CD14-positive monocyte (primary cell): ENCODE data around the gene SRRM5. TPM values are rescaled to one million over a fixed set of nuclear protein-coding genes. Genes with fewer than 3 reads are reported as not detected.

Experiments used
- DNase-seq, 3 donors: peaks; one replicate each; pipeline ENCODE4 v3.0.0-alpha.2; 2011 to 2022
- H2AFZ ChIP-seq: 2 replicates; pipeline ENCODE4 v1.6.0; 2012; ENCODE audit warnings: mild to moderate bottlenecking, low read depth, low read length, inconsistent platforms; ENCODE audit not compliant: insufficient read depth, poor library complexity, severe bottlenecking
- H3K27ac ChIP-seq, 2 donors: 1 replicate in 1 of 2; 2 replicates in 1 of 2; pipeline ENCODE4 v1.5.1; 2012 to 2013; ENCODE audit warnings: low read length in 2 of 2, control low read depth in 1 of 2, inconsistent platforms in 1 of 2, low read depth in 1 of 2, mild to moderate bottlenecking in 1 of 2
- H3K27me3 ChIP-seq, 2 donors: one replicate each; pipeline versions ENCODE4 v1.6.0 to v1.6.1; 2011 to 2013; ENCODE audit warnings: low read length in 2 of 2; ENCODE audit not compliant: control insufficient read depth in 2 of 2, insufficient read depth in 2 of 2
- H3K36me3 ChIP-seq, 2 donors: replicated peaks in 1 of 2; 1 replicate in 1 of 2; 2 replicates in 1 of 2; pipeline versions ENCODE4 v1.5.1 to v1.6.1; 2012 to 2013; ENCODE audit warnings: low read length in 2 of 2, control low read depth in 1 of 2, inconsistent platforms in 1 of 2, mild to moderate bottlenecking in 1 of 2; ENCODE audit not compliant: insufficient read depth in 2 of 2, control insufficient read depth in 1 of 2
- H3K4me1 ChIP-seq, 2 donors: 1 replicate in 1 of 2; 2 replicates in 1 of 2; pipeline versions ENCODE4 v1.5.1 to v1.6.1; 2012 to 2013; ENCODE audit warnings: low read length in 2 of 2, control low read depth in 1 of 2, inconsistent platforms in 1 of 2, mild to moderate bottlenecking in 1 of 2, moderate library complexity in 1 of 2; ENCODE audit not compliant: insufficient read depth in 2 of 2, control insufficient read depth in 1 of 2
- H3K4me2 ChIP-seq: replicated peaks from 2 replicates; pipeline ENCODE3; 2012; ENCODE audit warnings: low read length, moderate library complexity, mild to moderate bottlenecking; ENCODE audit not compliant: poor library complexity, severe bottlenecking; ENCODE audit errors: extremely low read depth
- H3K4me3 ChIP-seq, 3 experiments: fragments of 200-600 bp in 1 of 3; sonication (generic) in 1 of 3; replicated peaks in 1 of 3; 1 replicate in 2 of 3; 2 replicates in 1 of 3; pipeline ENCODE4 v1.5.1; 2011 to 2013; ENCODE audit warnings: low read length in 3 of 3, mild to moderate bottlenecking in 3 of 3, control low read depth in 2 of 3, low read depth in 2 of 3, inconsistent platforms in 1 of 3, moderate library complexity in 1 of 3
- H3K79me2 ChIP-seq: 2 replicates; pipeline ENCODE4 v1.6.0; 2012; ENCODE audit warnings: mild to moderate bottlenecking, control low read depth, inconsistent platforms, low read length, moderate library complexity; ENCODE audit not compliant: insufficient read depth
- H3K9ac ChIP-seq: 2 replicates; pipeline ENCODE4 v1.6.0; 2017; ENCODE audit warnings: low read length, mild to moderate bottlenecking; ENCODE audit not compliant: insufficient read depth, poor library complexity, severe bottlenecking
- H3K9me3 ChIP-seq, 2 donors: replicated peaks in 1 of 2; 1 replicate in 1 of 2; 2 replicates in 1 of 2; pipeline versions ENCODE4 v1.5.1 to v1.6.1; 2012 to 2013; ENCODE audit warnings: low read length in 2 of 2, control low read depth in 1 of 2; ENCODE audit not compliant: control insufficient read depth in 1 of 2, insufficient read depth in 1 of 2
- H4K20me1 ChIP-seq: 2 replicates; pipeline ENCODE4 v1.6.0; 2012; ENCODE audit warnings: mild to moderate bottlenecking, low read length, control low read depth, moderate library complexity; ENCODE audit not compliant: insufficient read depth
- H3K27ac Mint-ChIP-seq, 7 donors: one replicate each; pipeline ENCODE4 v1.8.0; 2020; ENCODE audit warnings: mild to moderate bottlenecking in 7 of 7, mixed read lengths in 7 of 7, moderate library complexity in 6 of 7, inconsistent platforms in 2 of 7
- H3K27me3 Mint-ChIP-seq, 3 donors: one replicate each; pipeline ENCODE4 v1.8.0; 2021 to 2022; ENCODE audit warnings: low read depth in 3 of 3, mild to moderate bottlenecking in 3 of 3, mixed read lengths in 3 of 3, moderate library complexity in 3 of 3, inconsistent platforms in 1 of 3
- H3K36me3 Mint-ChIP-seq, 2 donors: one replicate each; pipeline ENCODE4 v1.8.0; 2020; ENCODE audit warnings: mixed read lengths in 2 of 2, inconsistent platforms in 1 of 2, mild to moderate bottlenecking in 1 of 2
- H3K4me1 Mint-ChIP-seq: one replicate; pipeline ENCODE4 v1.8.0; 2020; ENCODE audit warnings: mild to moderate bottlenecking, mixed read lengths
- H3K4me3 Mint-ChIP-seq, 2 donors: one replicate each; pipeline ENCODE4 v1.8.0; 2020; ENCODE audit warnings: mild to moderate bottlenecking in 2 of 2, mixed read lengths in 2 of 2, moderate library complexity in 1 of 2
- H3K9me3 Mint-ChIP-seq, 7 donors: one replicate each; pipeline ENCODE4 v1.8.0; 2020 to 2022; ENCODE audit warnings: mixed read lengths in 7 of 7, mild to moderate bottlenecking in 6 of 7, moderate library complexity in 6 of 7, inconsistent platforms in 2 of 7
- CTCF ChIP-seq: fragments of 200-600 bp; IDR thresholded peaks from one replicate; pipeline ENCODE4 v1.8.0; 2022; ENCODE audit warnings: antibody characterized with exemption, mild to moderate bottlenecking
- WGBS: methylation state at CpG from one replicate; pipeline ENCODE4 v1.1.5; 2013; ENCODE audit warnings: missing lambda C conversion rate; ENCODE audit not compliant: insufficient coverage; 5-methylcytosine and 5-hydroxymethylcytosine counted together
- intact Hi-C, 2 donors: fragments of 100-400 bp; cut with micrococcal nuclease; formaldehyde crosslinking; loops; one replicate each; pipeline versions ENCODE4 v1.15.0 to v1.15.1; 2023
- polyA plus RNA-seq, 3 donors: library from polyadenylated mRNA; depleted of rRNA in 1 of 3; unstranded in 2 of 3; stranded (reverse) in 1 of 3; fragments of 300-500 nt in 2 of 3; fragments of >200 nt in 1 of 3; fragmentation: Illumina TruSeq in 2 of 3; gene quantifications; 1 replicate in 2 of 3; 2 replicates in 1 of 3; pipeline ENCODE4 v1.2.3, GENCODE V29; 2012 to 2021

SRRM5 gene
- polyA plus RNA-seq, 3 donors = 0.36 TPM; not detected in 2

GRCh38 chr19:43589277-43589676 lies 22.6 kb upstream of the SRRM5 start:
- no peak overlapping the region for H3K9ac ChIP-seq
- no peak overlapping the region for H3K4me3 ChIP-seq
- Mint-ChIP-seq H3K4me3 (no peak overlapping the region), H3K27ac (peak overlapping the region in 1 of 7 donors; percentile 35), H3K9me3 (no peaks in the 10 kb centered on the region), H3K27me3 (peaks cover 0 to 3% (median 0%) of the 10 kb centered on the region in 3 donors), H3K36me3 (peaks cover 47 to 68% of the 10 kb centered on the region in 2 donors), H3K4me1 (peaks cover 12% of the 10 kb centered on the region)
- no peak overlapping the region for H3K4me2 ChIP-seq
- H3K27ac ChIP-seq = no peak overlapping the region
- intact Hi-C loops = no loop called here
- no peaks in the 10 kb centered on the region for H3K9me3 ChIP-seq
- TF ChIP-seq CTCF = no peak
- H3K36me3 ChIP-seq = peaks cover 20 to 37% of the 10 kb centered on the region in 2 donors
- H3K27me3 ChIP-seq = no peaks in the 10 kb centered on the region
- peaks cover 15% of the 10 kb centered on the region for H4K20me1 ChIP-seq
- H2AFZ ChIP-seq = no peak overlapping the region
- peaks cover 6 to 8% of the 10 kb centered on the region in 2 donors for H3K4me1 ChIP-seq
- peaks cover 6% of the 10 kb centered on the region for H3K79me2 ChIP-seq
- WGBS = 100% methylated on average over 1 of the region's 5 CpGs
- no peak for DNase-seq

DNA sequence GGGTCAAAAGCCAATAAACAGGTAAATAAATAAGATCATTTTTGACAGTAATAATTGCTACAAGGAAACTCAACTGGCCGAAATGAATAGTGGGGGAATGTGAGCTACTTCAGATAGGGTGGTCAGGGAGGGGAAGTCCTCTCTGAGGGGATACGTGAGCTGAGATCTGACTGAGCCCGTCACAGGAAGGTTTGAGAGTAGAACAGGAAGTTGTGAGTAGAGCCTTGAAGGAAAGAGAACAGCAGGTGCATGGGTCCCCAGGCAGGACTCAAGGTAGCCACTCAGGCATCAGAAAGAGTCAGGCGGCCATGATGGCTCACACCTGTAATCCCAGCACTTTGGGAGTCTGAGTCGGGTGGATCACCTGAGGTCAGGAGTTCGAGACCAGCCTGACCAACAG lies 22.2 kb upstream of the SRRM5 start:
- no peak overlapping the region for H3K27ac ChIP-seq
- no peak for TF ChIP-seq CTCF
- H3K4me3 Mint-ChIP-seq = no peak overlapping the region
- no peak overlapping the region for H3K4me2 ChIP-seq
- H3K9me3 ChIP-seq = no peaks in the 10 kb centered on the region
- H3K4me1 ChIP-seq = peaks cover 7 to 11% of the 10 kb centered on the region in 2 donors
- H3K4me3 ChIP-seq = no peak overlapping the region
- peak overlapping the region in 2 of 7 donors; percentile 70 to 77 for H3K27ac Mint-ChIP-seq
- peaks cover 0 to 3% (median 0%) of the 10 kb centered on the region in 3 donors for H3K27me3 Mint-ChIP-seq
- H3K9ac ChIP-seq = no peak overlapping the region
- peaks cover 8% of the 10 kb centered on the region for H3K4me1 Mint-ChIP-seq
- no peaks in the 10 kb centered on the region for H3K9me3 Mint-ChIP-seq
- H4K20me1 ChIP-seq = peaks cover 15% of the 10 kb centered on the region
- no peaks in the 10 kb centered on the region for H3K27me3 ChIP-seq
- intact Hi-C loops = loop anchor here in 1 of 2 donors (10.0 kb wide), 1 partner anchor 55 kb away; the partner anchor contains the start of gene ZNF575
- WGBS = 31% methylated on average over 4 of the region's 6 CpGs
- no peak overlapping the region for H2AFZ ChIP-seq
- H3K79me2 ChIP-seq = peaks cover 6% of the 10 kb centered on the region
- H3K36me3 ChIP-seq = peaks cover 20 to 37% of the 10 kb centered on the region in 2 donors
- peaks cover 47 to 68% of the 10 kb centered on the region in 2 donors for H3K36me3 Mint-ChIP-seq
- no peak for DNase-seq
